Esophagus squamous epithelium (tissue), 5 donors: ENCODE results near the gene GREM1. TPM values are rescaled to one million over a fixed set of nuclear protein-coding genes. Genes with fewer than 3 reads are reported as not detected.
A peak's percentile ranks its signal among the peaks of the same experiment; 100 is the strongest.

Experiments used
- DNase-seq: peaks from one replicate; lab custom pipeline; 2025; lab: John Stamatoyannopoulos, UW
- H3K27ac ChIP-seq, 4 donors: fragments of 200-600 bp; sonication (generic); one replicate each; pipeline ENCODE4 v1.5.1; 2016 to 2019; ENCODE audit warnings: mild to moderate bottlenecking in 1 of 4
- H3K27me3 ChIP-seq, 4 donors: fragments of 200-600 bp; sonication (generic); 1 replicate in 3 of 4; 2 replicates in 1 of 4; pipeline versions ENCODE4 v1.5.1 to v1.6.0; 2017 to 2021; ENCODE audit warnings: antibody characterized with exemption in 1 of 4
- H3K36me3 ChIP-seq, 3 donors: fragments of 200-600 bp; sonication (generic); one replicate each; pipeline ENCODE4 v1.5.1; 2016 to 2019
- H3K4me1 ChIP-seq, 3 donors: fragments of 200-600 bp; sonication (generic); one replicate each; pipeline ENCODE4 v1.5.1; 2017 to 2019
- H3K4me3 ChIP-seq, 4 donors: fragments of 200-600 bp; sonication (generic); 1 replicate in 3 of 4; 2 replicates in 1 of 4; pipeline ENCODE4 v1.5.1; 2016 to 2019; ENCODE audit warnings: mild to moderate bottlenecking in 2 of 4, moderate library complexity in 1 of 4
- H3K9me3 ChIP-seq, 3 donors: fragments of 200-600 bp; sonication (generic); one replicate each; pipeline ENCODE4 v1.5.1; 2016 to 2019
- POLR2A ChIP-seq, 4 donors: fragments of 450-650 bp; IDR thresholded peaks; one replicate each; pipeline ENCODE4 v1.6.1; 2017; ENCODE audit warnings: antibody characterized with exemption in 4 of 4, mild to moderate bottlenecking in 4 of 4, moderate library complexity in 3 of 4
- WGBS, 2 donors: methylation state at CpG; one replicate each; pipeline ENCODE4 v1.1.5; 2018; 5-methylcytosine and 5-hydroxymethylcytosine counted together
- intact Hi-C: fragments of 100-400 bp; cut with DNase I; formaldehyde crosslinking; loops from one replicate; pipeline ENCODE4 v1.15.0; 2022
- total RNA-seq, 4 donors: library from RNA; depleted of rRNA; stranded (reverse); fragments of >200 nt; gene quantifications; one replicate each; pipeline ENCODE4 v1.1.0, GENCODE V29; 2016
- TF ChIP-seq, protein P1 (sequence below), 6 experiments: fragments of 450-650 bp in 4 of 6; fragments of 200-600 bp in 2 of 6; sonication (generic) in 2 of 6; IDR thresholded peaks; one replicate each; pipeline ENCODE4 v1.5.1; 2016 to 2019; ENCODE audit warnings: antibody characterized with exemption in 6 of 6, mild to moderate bottlenecking in 4 of 6, moderate library complexity in 4 of 6
- donor health status: DM: yes; HTN: yes; CAD: no.

The GREM1 gene
- total RNA-seq, 4 donors from 2014 or later, result 0.30 to 11.6 (median 6.4) TPM

GRCh38 chr15:32671339-32672325 is 46.2 kb upstream of the GREM1 start:
- intact Hi-C loops, result no loop called here
- TF ChIP-seq, protein P1, sequence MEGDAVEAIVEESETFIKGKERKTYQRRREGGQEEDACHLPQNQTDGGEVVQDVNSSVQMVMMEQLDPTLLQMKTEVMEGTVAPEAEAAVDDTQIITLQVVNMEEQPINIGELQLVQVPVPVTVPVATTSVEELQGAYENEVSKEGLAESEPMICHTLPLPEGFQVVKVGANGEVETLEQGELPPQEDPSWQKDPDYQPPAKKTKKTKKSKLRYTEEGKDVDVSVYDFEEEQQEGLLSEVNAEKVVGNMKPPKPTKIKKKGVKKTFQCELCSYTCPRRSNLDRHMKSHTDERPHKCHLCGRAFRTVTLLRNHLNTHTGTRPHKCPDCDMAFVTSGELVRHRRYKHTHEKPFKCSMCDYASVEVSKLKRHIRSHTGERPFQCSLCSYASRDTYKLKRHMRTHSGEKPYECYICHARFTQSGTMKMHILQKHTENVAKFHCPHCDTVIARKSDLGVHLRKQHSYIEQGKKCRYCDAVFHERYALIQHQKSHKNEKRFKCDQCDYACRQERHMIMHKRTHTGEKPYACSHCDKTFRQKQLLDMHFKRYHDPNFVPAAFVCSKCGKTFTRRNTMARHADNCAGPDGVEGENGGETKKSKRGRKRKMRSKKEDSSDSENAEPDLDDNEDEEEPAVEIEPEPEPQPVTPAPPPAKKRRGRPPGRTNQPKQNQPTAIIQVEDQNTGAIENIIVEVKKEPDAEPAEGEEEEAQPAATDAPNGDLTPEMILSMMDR (IDR thresholded peaks at IDR 0.05), result no peak
- TF ChIP-seq POLR2A (IDR thresholded peaks at IDR 0.05), result no peak

GRCh38 chr15:32674681-32675080 is 43.1 kb upstream of the GREM1 start:
- H3K27ac ChIP-seq, result peak overlapping the region in 1 of 4 donors; percentile 27
- TF ChIP-seq, protein P1 (IDR thresholded peaks at IDR 0.05), result no peak
- no peak for TF ChIP-seq POLR2A (IDR thresholded peaks at IDR 0.05)
- H3K9me3 ChIP-seq, result no peaks in the 10 kb centered on the region
- H3K4me1 ChIP-seq, result peaks cover 6 to 39% (median 17%) of the 10 kb centered on the region in 3 donors
- H3K27me3 ChIP-seq, result no peaks in the 10 kb centered on the region
- intact Hi-C loops, result no loop called here
- H3K36me3 ChIP-seq, result no peaks in the 10 kb centered on the region
- no peak for DNase-seq
- 78 to 85% methylated on average over 2 of the region's 2 CpGs for WGBS, 2 donors
- no peak overlapping the region for H3K4me3 ChIP-seq

More at GRCh38 chr15:32671339-32672325, 46.2 kb upstream of the GREM1 start:
- WGBS, 2 donors, result 87 to 91% methylated on average over 25 to 26 of the region's 29 CpGs
- H3K9me3 ChIP-seq, result no peaks in the 10 kb centered on the region
- H3K36me3 ChIP-seq, result no peaks in the 10 kb centered on the region
- H3K27me3 ChIP-seq, result no peaks in the 10 kb centered on the region
- DNase-seq, result no peak
- no peak overlapping the region for H3K4me3 ChIP-seq
- H3K4me1 ChIP-seq, result peaks cover 0 to 27% (median 10%) of the 10 kb centered on the region in 3 donors
- peak overlapping the region in 3 of 4 donors; percentile 57 to 88 (median 76) for H3K27ac ChIP-seq

- intact Hi-C loops, result no loop called here
- DNase-seq, result no peak
- Histone ChIP-seq H3K27ac (peak overlapping the region in 3 of 4 donors; percentile 5 to 19 (median 19)), H3K9me3 (no peaks in the 10 kb centered on the region), H3K4me1 (peaks cover 6 to 33% (median 17%) of the 10 kb centered on the region in 3 donors), H3K27me3 (no peaks in the 10 kb centered on the region), H3K4me3 (no peak overlapping the region), H3K36me3 (no peaks in the 10 kb centered on the region)
- 55 to 59% methylated on average over 6 of the region's 6 CpGs for WGBS, 2 donors
- no peak for TF ChIP-seq POLR2A (IDR thresholded peaks at IDR 0.05)
- TF ChIP-seq, protein P1 (IDR thresholded peaks at IDR 0.05), result no peak
These were observed 42.3 kb upstream of the GREM1 start for GRCh38 chr15:32675466-32675865.

GRCh38 chr15:32676169-32676568 is 41.6 kb upstream of the GREM1 start:
- intact Hi-C loops, result no loop called here
- DNase-seq, result no peak

More at GRCh38 chr15:32676169-32676568, 41.6 kb upstream of the GREM1 start:
- no peaks in the 10 kb centered on the region for H3K27me3 ChIP-seq
- H3K4me1 ChIP-seq, result peaks cover 6 to 33% (median 17%) of the 10 kb centered on the region in 3 donors
- H3K9me3 ChIP-seq, result no peaks in the 10 kb centered on the region
- 35 to 53% methylated on average over 2 of the region's 2 CpGs for WGBS, 2 donors
- no peak for TF ChIP-seq POLR2A (IDR thresholded peaks at IDR 0.05)
- TF ChIP-seq, protein P1 (IDR thresholded peaks at IDR 0.05), result no peak
- H3K36me3 ChIP-seq, result no peaks in the 10 kb centered on the region
- peak overlapping the region in 2 of 4 donors; percentile 19 to 34 for H3K27ac ChIP-seq
- H3K4me3 ChIP-seq, result no peak overlapping the region
